CD4-positive, alpha-beta memory T cell (primary cell): Measurements from ENCODE around the gene ARL13A. TPM values are rescaled to one million over a fixed set of nuclear protein-coding genes. Genes with fewer than 3 reads are reported as not detected.
"Not testable (repeated sequence)": the region's sequence is repeated elsewhere in the genome, so short reads cannot be mapped to it uniquely, and the experiment has no call there.

Experiments
- CTCF ChIA-PET: fragments of 350-600 bp; sonication (Branson Sonifier 250); formaldehyde crosslinking; loops from one replicate; lab custom pipeline; 2021; ENCODE audit warnings: inconsistent platforms; ENCODE audit not compliant: partially characterized antibody; lab: Charles Lee
- POLR2A ChIA-PET: fragments of 350-600 bp; sonication (Branson Sonifier 250); formaldehyde crosslinking; loops from one replicate; lab custom pipeline; 2021; ENCODE audit not compliant: partially characterized antibody; lab: Charles Lee
- DNase-seq, 5 donors: peaks; one replicate each; pipeline versions ENCODE4 v3.0.0 to v3.0.0-alpha.2; 2020 to 2022; ENCODE audit warnings: mixed read lengths in 1 of 5
- H3K27ac ChIP-seq: one replicate; pipeline ENCODE4 v1.7.0; 2013; ENCODE audit warnings: low read depth, low read length
- H3K27me3 ChIP-seq: 2 replicates; pipeline ENCODE4 v1.7.0; 2013; ENCODE audit warnings: mild to moderate bottlenecking, low read length, moderate library complexity; ENCODE audit not compliant: insufficient read depth
- H3K36me3 ChIP-seq: 2 replicates; pipeline ENCODE4 v1.7.0; 2013; ENCODE audit warnings: mild to moderate bottlenecking, low read length, moderate library complexity; ENCODE audit not compliant: insufficient read depth
- H3K4me1 ChIP-seq: 2 replicates; pipeline ENCODE4 v1.7.0; 2013; ENCODE audit warnings: mild to moderate bottlenecking, low read length, moderate library complexity; ENCODE audit not compliant: insufficient read depth
- H3K4me3 ChIP-seq, 2 donors: one replicate each; pipeline ENCODE4 v1.7.0; 2013; ENCODE audit warnings: low read length in 2 of 2, mild to moderate bottlenecking in 1 of 2
- H3K9me3 ChIP-seq, 2 donors: one replicate each; pipeline ENCODE4 v1.7.0; 2013; ENCODE audit warnings: low read length in 2 of 2, control low read depth in 1 of 2; ENCODE audit not compliant: control insufficient read depth in 1 of 2
- H3K27ac Mint-ChIP-seq, 7 donors: one replicate each; pipeline ENCODE4 v1.8.0; 2020 to 2021; ENCODE audit warnings: mixed read lengths in 7 of 7, mild to moderate bottlenecking in 6 of 7, inconsistent platforms in 3 of 7, moderate library complexity in 3 of 7
- H3K27me3 Mint-ChIP-seq, 2 donors: one replicate each; pipeline ENCODE4 v1.8.0; 2020 to 2021; ENCODE audit warnings: mixed read lengths in 2 of 2
- H3K36me3 Mint-ChIP-seq, 2 donors: one replicate each; pipeline ENCODE4 v1.8.0; 2020 to 2021; ENCODE audit warnings: mixed read lengths in 2 of 2, inconsistent platforms in 1 of 2, mild to moderate bottlenecking in 1 of 2
- H3K4me1 Mint-ChIP-seq, 4 donors: one replicate each; pipeline ENCODE4 v1.8.0; 2020 to 2021; ENCODE audit warnings: mixed read lengths in 4 of 4, mild to moderate bottlenecking in 1 of 4
- H3K4me3 Mint-ChIP-seq, 8 donors: one replicate each; pipeline ENCODE4 v1.8.0; 2020 to 2021; ENCODE audit warnings: mixed read lengths in 8 of 8, mild to moderate bottlenecking in 7 of 8, moderate library complexity in 6 of 8, inconsistent platforms in 3 of 8
- H3K9me3 Mint-ChIP-seq, 8 donors: one replicate each; pipeline ENCODE4 v1.8.0; 2020 to 2021; ENCODE audit warnings: mixed read lengths in 8 of 8, mild to moderate bottlenecking in 5 of 8, inconsistent platforms in 3 of 8, moderate library complexity in 1 of 8
- intact Hi-C: fragments of 100-400 bp; cut with micrococcal nuclease; formaldehyde crosslinking; loops from one replicate; pipeline ENCODE4 v1.15.1; 2023
- polyA plus RNA-seq, 2 donors: library from polyadenylated mRNA; unstranded; fragments of 300-500 nt; fragmentation: Illumina TruSeq; gene quantifications; one replicate each; pipeline ENCODE4 v1.2.3, GENCODE V29; 2021
- total RNA-seq, 2 experiments: library from RNA; stranded (reverse); gene quantifications; one replicate each; pipeline ENCODE4 v1.2.3, GENCODE V29; 2021

The ARL13A gene
- total and polyA plus RNA-seq, 4 experiments from 2014 or later: not detected

GRCh38 chrX:100990139-100990538 is 20.6 kb downstream of the ARL13A start:
- no peak overlapping the region for H3K4me3 Mint-ChIP-seq
- peaks cover 0 to 1% (median 0%) of the 10 kb centered on the region in 4 donors for H3K4me1 Mint-ChIP-seq
- H3K27ac Mint-ChIP-seq: no peak overlapping the region
- peaks cover 6 to 24% of the 10 kb centered on the region in 2 donors for H3K36me3 Mint-ChIP-seq
- no peaks in the 10 kb centered on the region for H3K36me3 ChIP-seq
- H3K9me3 Mint-ChIP-seq: peaks cover 0 to 5% (median 0%) of the 10 kb centered on the region in 8 donors
- DNase-seq: no peak
- H3K4me1 ChIP-seq: no peaks in the 10 kb centered on the region
- POLR2A ChIA-PET: no interaction called here
- CTCF ChIA-PET: no interaction called here
- H3K27me3 ChIP-seq: no peaks in the 10 kb centered on the region
- intact Hi-C loops: no loop called here
- H3K9me3 ChIP-seq: no peaks in the 10 kb centered on the region
- no peaks in the 10 kb centered on the region for H3K27me3 Mint-ChIP-seq
- H3K4me3 ChIP-seq: no peak overlapping the region
- H3K27ac ChIP-seq: no peak overlapping the region

- Histone ChIP-seq H3K27ac (no peak overlapping the region), H3K4me1 (no peaks in the 10 kb centered on the region), H3K36me3 (no peaks in the 10 kb centered on the region), H3K27me3 (no peaks in the 10 kb centered on the region), H3K9me3 (no peaks in the 10 kb centered on the region), H3K4me3 (no peak overlapping the region)
- intact Hi-C loops: no loop called here
- Mint-ChIP-seq H3K36me3 (peaks cover 0 to 18% of the 10 kb centered on the region in 2 donors), H3K4me1 (no peaks in the 10 kb centered on the region), H3K27ac (peak overlapping the region in 1 of 7 donors; percentile 4), H3K27me3 (no peaks in the 10 kb centered on the region), H3K9me3 (peaks cover 0 to 5% (median 0%) of the 10 kb centered on the region in 8 donors), H3K4me3 (no peak overlapping the region)
- ChIA-PET CTCF (no interaction called here), POLR2A (no interaction called here)
- DNase-seq: no peak
Observed at GRCh38 chrX:100994352-100995281, 25.1 kb downstream of the ARL13A start.

GRCh38 chrX:100995469-100995868 is 26.0 kb downstream of the ARL13A start:
- no peaks in the 10 kb centered on the region for H3K27me3 Mint-ChIP-seq
- peaks cover 0 to 15% of the 10 kb centered on the region in 2 donors for H3K36me3 Mint-ChIP-seq
- H3K9me3 Mint-ChIP-seq: peaks cover 0 to 1% (median 0%) of the 10 kb centered on the region in 8 donors
- no peak overlapping the region for H3K27ac ChIP-seq
- H3K9me3 ChIP-seq: no peaks in the 10 kb centered on the region
- intact Hi-C loops: no loop called here
- H3K36me3 ChIP-seq: no peaks in the 10 kb centered on the region
- CTCF ChIA-PET: no interaction called here
- no peak overlapping the region for H3K4me3 Mint-ChIP-seq
- no peak for DNase-seq
- H3K4me3 ChIP-seq: no peak overlapping the region
- no peaks in the 10 kb centered on the region for H3K4me1 ChIP-seq
- no peaks in the 10 kb centered on the region for H3K4me1 Mint-ChIP-seq
- POLR2A ChIA-PET: no interaction called here
- peak overlapping the region in 1 of 7 donors; percentile 4 for H3K27ac Mint-ChIP-seq
- H3K27me3 ChIP-seq: no peaks in the 10 kb centered on the region

GRCh38 chrX:100999451-100999850 is 29.9 kb downstream of the ARL13A start:
- no peak for DNase-seq
- Mint-ChIP-seq H3K9me3 (no peaks in the 10 kb centered on the region), H3K36me3 (peaks cover 0 to 12% of the 10 kb centered on the region in 2 donors), H3K4me1 (no peaks in the 10 kb centered on the region), H3K27me3 (no peaks in the 10 kb centered on the region), H3K27ac (no peak overlapping the region), H3K4me3 (no peak overlapping the region)
- no peaks in the 10 kb centered on the region for H3K27me3 ChIP-seq
- ChIA-PET POLR2A (no interaction called here), CTCF (no interaction called here)
- H3K4me1 ChIP-seq: no peaks in the 10 kb centered on the region
- H3K36me3 ChIP-seq: no peaks in the 10 kb centered on the region
- intact Hi-C loops: no loop called here
- no peak overlapping the region for H3K4me3 ChIP-seq
- no peak overlapping the region for H3K27ac ChIP-seq
- no peaks in the 10 kb centered on the region for H3K9me3 ChIP-seq

GRCh38 chrX:101009090-101009489 is 39.6 kb downstream of the ARL13A start:
- Mint-ChIP-seq H3K4me1 (no peaks in the 10 kb centered on the region), H3K27me3 (no peaks in the 10 kb centered on the region), H3K4me3 (no peak overlapping the region), H3K27ac (no peak overlapping the region), H3K9me3 (no peaks in the 10 kb centered on the region), H3K36me3 (peaks cover 13 to 40% of the 10 kb centered on the region in 2 donors)
- Histone ChIP-seq H3K9me3 (no peaks in the 10 kb centered on the region), H3K27me3 (no peaks in the 10 kb centered on the region), H3K4me1 (no peaks in the 10 kb centered on the region), H3K36me3 (peaks cover 7% of the 10 kb centered on the region), H3K4me3 (no peak overlapping the region), H3K27ac (no peak overlapping the region)
- CTCF ChIA-PET: no interaction called here
- POLR2A ChIA-PET: no interaction called here
- intact Hi-C loops: no loop called here
- no peak for DNase-seq

- DNase-seq, H3K27me3 ChIP-seq, H3K27me3 Mint-ChIP-seq, H3K36me3 ChIP-seq, CTCF ChIA-PET, H3K9me3 ChIP-seq, intact Hi-C loops, H3K4me1 Mint-ChIP-seq, H3K9me3 Mint-ChIP-seq, POLR2A ChIA-PET, H3K4me1 ChIP-seq, H3K27ac ChIP-seq, H3K4me3 Mint-ChIP-seq, H3K4me3 ChIP-seq, H3K27ac Mint-ChIP-seq: not testable (repeated sequence)
- H3K36me3 Mint-ChIP-seq: peaks cover 21 to 38% of the 10 kb centered on the region in 2 donors
Observed at GRCh38 chrX:101012031-101012430, 42.5 kb downstream of the ARL13A start.

- no peaks in the 10 kb centered on the region for H3K27me3 ChIP-seq
- H3K4me3 ChIP-seq: no peak overlapping the region
- ChIA-PET CTCF (no interaction called here), POLR2A (no interaction called here)
- no peak overlapping the region for H3K4me3 Mint-ChIP-seq
- no peaks in the 10 kb centered on the region for H3K9me3 Mint-ChIP-seq
- H3K27ac ChIP-seq: no peak overlapping the region
- peaks cover 22% of the 10 kb centered on the region for H3K36me3 ChIP-seq
- DNase-seq: no peak
- no peak overlapping the region for H3K27ac Mint-ChIP-seq
- H3K27me3 Mint-ChIP-seq: no peaks in the 10 kb centered on the region
- H3K36me3 Mint-ChIP-seq: peaks cover 29 to 51% of the 10 kb centered on the region in 2 donors
- H3K4me1 ChIP-seq: no peaks in the 10 kb centered on the region
- intact Hi-C loops: no loop called here
- no peaks in the 10 kb centered on the region for H3K9me3 ChIP-seq
- H3K4me1 Mint-ChIP-seq: peaks cover 0 to 2% (median 0%) of the 10 kb centered on the region in 4 donors
Observed at GRCh38 chrX:101022020-101022419, 52.5 kb downstream of the ARL13A start.
